Erythroblast (primary cell): ENCODE results near the gene HCN4.

ENCODE experiments used
- GATA1 ChIP-seq: IDR thresholded peaks from 2 replicates; pipeline ENCODE4 v1.6.1; 2011; ENCODE audit warnings: low read depth, mild to moderate bottlenecking, control low read depth, low read length, moderate library complexity
- POLR2A ChIP-seq: IDR thresholded peaks from 2 replicates; pipeline ENCODE4 v1.6.1; 2011; ENCODE audit warnings: mild to moderate bottlenecking, low read length

- TF ChIP-seq POLR2A (no peak), GATA1 (no peak)
Observed at GRCh38 chr15:73354241-73354640, 14.5 kb downstream of the HCN4 start.
